CD4-positive, alpha-beta memory T cell (primary cell): ENCODE data around the gene ESD. TPM values are rescaled to one million over a fixed set of nuclear protein-coding genes. Genes with fewer than 3 reads are reported as not detected.

ENCODE experiments used
- CTCF ChIA-PET: fragments of 350-600 bp; sonication (Branson Sonifier 250); formaldehyde crosslinking; loops from one replicate; lab custom pipeline; 2021; ENCODE audit warnings: inconsistent platforms; ENCODE audit not compliant: partially characterized antibody; lab: Charles Lee
- POLR2A ChIA-PET: fragments of 350-600 bp; sonication (Branson Sonifier 250); formaldehyde crosslinking; loops from one replicate; lab custom pipeline; 2021; ENCODE audit not compliant: partially characterized antibody; lab: Charles Lee
- DNase-seq, 5 donors: peaks; one replicate each; pipeline versions ENCODE4 v3.0.0 to v3.0.0-alpha.2; 2020 to 2022; ENCODE audit warnings: mixed read lengths in 1 of 5
- H3K27ac ChIP-seq: one replicate; pipeline ENCODE4 v1.7.0; 2013; ENCODE audit warnings: low read depth, low read length
- H3K27me3 ChIP-seq: 2 replicates; pipeline ENCODE4 v1.7.0; 2013; ENCODE audit warnings: mild to moderate bottlenecking, low read length, moderate library complexity; ENCODE audit not compliant: insufficient read depth
- H3K36me3 ChIP-seq: 2 replicates; pipeline ENCODE4 v1.7.0; 2013; ENCODE audit warnings: mild to moderate bottlenecking, low read length, moderate library complexity; ENCODE audit not compliant: insufficient read depth
- H3K4me1 ChIP-seq: 2 replicates; pipeline ENCODE4 v1.7.0; 2013; ENCODE audit warnings: mild to moderate bottlenecking, low read length, moderate library complexity; ENCODE audit not compliant: insufficient read depth
- H3K4me3 ChIP-seq, 2 donors: one replicate each; pipeline ENCODE4 v1.7.0; 2013; ENCODE audit warnings: low read length in 2 of 2, mild to moderate bottlenecking in 1 of 2
- H3K9me3 ChIP-seq, 2 donors: one replicate each; pipeline ENCODE4 v1.7.0; 2013; ENCODE audit warnings: low read length in 2 of 2, control low read depth in 1 of 2; ENCODE audit not compliant: control insufficient read depth in 1 of 2
- H3K27ac Mint-ChIP-seq, 7 donors: one replicate each; pipeline ENCODE4 v1.8.0; 2020 to 2021; ENCODE audit warnings: mixed read lengths in 7 of 7, mild to moderate bottlenecking in 6 of 7, inconsistent platforms in 3 of 7, moderate library complexity in 3 of 7
- H3K27me3 Mint-ChIP-seq, 2 donors: one replicate each; pipeline ENCODE4 v1.8.0; 2020 to 2021; ENCODE audit warnings: mixed read lengths in 2 of 2
- H3K36me3 Mint-ChIP-seq, 2 donors: one replicate each; pipeline ENCODE4 v1.8.0; 2020 to 2021; ENCODE audit warnings: mixed read lengths in 2 of 2, inconsistent platforms in 1 of 2, mild to moderate bottlenecking in 1 of 2
- H3K4me1 Mint-ChIP-seq, 4 donors: one replicate each; pipeline ENCODE4 v1.8.0; 2020 to 2021; ENCODE audit warnings: mixed read lengths in 4 of 4, mild to moderate bottlenecking in 1 of 4
- H3K4me3 Mint-ChIP-seq, 8 donors: one replicate each; pipeline ENCODE4 v1.8.0; 2020 to 2021; ENCODE audit warnings: mixed read lengths in 8 of 8, mild to moderate bottlenecking in 7 of 8, moderate library complexity in 6 of 8, inconsistent platforms in 3 of 8
- H3K9me3 Mint-ChIP-seq, 8 donors: one replicate each; pipeline ENCODE4 v1.8.0; 2020 to 2021; ENCODE audit warnings: mixed read lengths in 8 of 8, mild to moderate bottlenecking in 5 of 8, inconsistent platforms in 3 of 8, moderate library complexity in 1 of 8
- intact Hi-C: fragments of 100-400 bp; cut with micrococcal nuclease; formaldehyde crosslinking; loops from one replicate; pipeline ENCODE4 v1.15.1; 2023
- polyA plus RNA-seq, 2 donors: library from polyadenylated mRNA; unstranded; fragments of 300-500 nt; fragmentation: Illumina TruSeq; gene quantifications; one replicate each; pipeline ENCODE4 v1.2.3, GENCODE V29; 2021
- total RNA-seq, 2 experiments: library from RNA; stranded (reverse); gene quantifications; one replicate each; pipeline ENCODE4 v1.2.3, GENCODE V29; 2021

The ESD gene
- total and polyA plus RNA-seq, 4 experiments from 2014 or later, result 57.5 to 136 (median 95.1) TPM

- no peaks in the 10 kb centered on the region for H3K36me3 ChIP-seq
- intact Hi-C loops, result no loop called here
- no peaks in the 10 kb centered on the region for H3K4me1 Mint-ChIP-seq
- H3K4me1 ChIP-seq, result no peaks in the 10 kb centered on the region
- H3K9me3 ChIP-seq, result no peaks in the 10 kb centered on the region
- H3K4me3 Mint-ChIP-seq, result no peak overlapping the region
- no peaks in the 10 kb centered on the region for H3K36me3 Mint-ChIP-seq
- ChIA-PET POLR2A (no interaction called here), CTCF (no interaction called here)
- H3K4me3 ChIP-seq, result no peak overlapping the region
- no peaks in the 10 kb centered on the region for H3K9me3 Mint-ChIP-seq
- H3K27ac Mint-ChIP-seq, result no peak overlapping the region
- H3K27ac ChIP-seq, result no peak overlapping the region
- no peak for DNase-seq
- peaks cover 3 to 7% of the 10 kb centered on the region in 2 donors for H3K27me3 Mint-ChIP-seq
- no peaks in the 10 kb centered on the region for H3K27me3 ChIP-seq
These were observed 33.5 kb upstream of the ESD start for GRCh38 chr13:46830405-46831005.

- Histone ChIP-seq H3K27ac (no peak overlapping the region), H3K4me3 (no peak overlapping the region), H3K27me3 (no peaks in the 10 kb centered on the region), H3K4me1 (no peaks in the 10 kb centered on the region), H3K9me3 (no peaks in the 10 kb centered on the region), H3K36me3 (no peaks in the 10 kb centered on the region)
- POLR2A ChIA-PET, result no interaction called here
- CTCF ChIA-PET, result no interaction called here
- peaks cover 5 to 9% of the 10 kb centered on the region in 2 donors for H3K27me3 Mint-ChIP-seq
- H3K36me3 Mint-ChIP-seq, result no peaks in the 10 kb centered on the region
- H3K9me3 Mint-ChIP-seq, result peaks cover 0 to 1% (median 0%) of the 10 kb centered on the region in 8 donors
- H3K27ac Mint-ChIP-seq, result no peak overlapping the region
- H3K4me1 Mint-ChIP-seq, result no peaks in the 10 kb centered on the region
- intact Hi-C loops, result no loop called here
- no peak for DNase-seq
- H3K4me3 Mint-ChIP-seq, result no peak overlapping the region
These were observed 25.6 kb upstream of the ESD start for GRCh38 chr13:46822551-46822950.

GRCh38 chr13:46817838-46818476 lies 21.0 kb upstream of the ESD start:
- Mint-ChIP-seq H3K4me1 (peaks cover 0 to 1% (median 0%) of the 10 kb centered on the region in 4 donors), H3K27ac (no peak overlapping the region), H3K4me3 (no peak overlapping the region), H3K36me3 (peaks cover 2 to 3% of the 10 kb centered on the region in 2 donors), H3K9me3 (peaks cover 0 to 9% (median 5%) of the 10 kb centered on the region in 8 donors), H3K27me3 (peaks cover 10% of the 10 kb centered on the region in 2 donors)
- no peak for DNase-seq
- CTCF ChIA-PET, result no interaction called here
- no peak overlapping the region for H3K27ac ChIP-seq
- H3K27me3 ChIP-seq, result no peaks in the 10 kb centered on the region
- no peaks in the 10 kb centered on the region for H3K36me3 ChIP-seq
- no peaks in the 10 kb centered on the region for H3K9me3 ChIP-seq
- H3K4me3 ChIP-seq, result no peak overlapping the region
- intact Hi-C loops, result no loop called here
- POLR2A ChIA-PET, result no interaction called here
- no peaks in the 10 kb centered on the region for H3K4me1 ChIP-seq

- H3K27me3 Mint-ChIP-seq, result peaks cover 11% of the 10 kb centered on the region in 2 donors
These were observed 20.1 kb upstream of the ESD start for GRCh38 chr13:46817095-46817494.

GRCh38 chr13:46816371-46816770 lies 19.4 kb upstream of the ESD start:
- DNase-seq, result no peak
- CTCF ChIA-PET, result no interaction called here
- H3K36me3 Mint-ChIP-seq, result peaks cover 11% of the 10 kb centered on the region in 2 donors
- Histone ChIP-seq H3K27ac (no peak overlapping the region), H3K4me1 (no peaks in the 10 kb centered on the region), H3K9me3 (no peaks in the 10 kb centered on the region), H3K27me3 (no peaks in the 10 kb centered on the region), H3K4me3 (no peak overlapping the region), H3K36me3 (no peaks in the 10 kb centered on the region)
- intact Hi-C loops, result no loop called here
- peaks cover 0 to 25% (median 21%) of the 10 kb centered on the region in 8 donors for H3K9me3 Mint-ChIP-seq
- H3K4me1 Mint-ChIP-seq, result peaks cover 0 to 1% (median 0%) of the 10 kb centered on the region in 4 donors
- no peak overlapping the region for H3K4me3 Mint-ChIP-seq
- no peak overlapping the region for H3K27ac Mint-ChIP-seq
- POLR2A ChIA-PET, result no interaction called here
- H3K27me3 Mint-ChIP-seq, result peaks cover 11 to 12% of the 10 kb centered on the region in 2 donors

More at GRCh38 chr13:46817095-46817494, 20.1 kb upstream of the ESD start:
- DNase-seq, result no peak
- no peaks in the 10 kb centered on the region for H3K27me3 ChIP-seq
- intact Hi-C loops, result no loop called here
- H3K27ac ChIP-seq, result no peak overlapping the region
- H3K4me3 ChIP-seq, result no peak overlapping the region
- H3K9me3 ChIP-seq, result no peaks in the 10 kb centered on the region
- Mint-ChIP-seq H3K27ac (no peak overlapping the region), H3K4me1 (peaks cover 0 to 1% (median 0%) of the 10 kb centered on the region in 4 donors), H3K4me3 (no peak overlapping the region), H3K36me3 (peaks cover 7 to 10% of the 10 kb centered on the region in 2 donors), H3K9me3 (peaks cover 0 to 18% (median 14%) of the 10 kb centered on the region in 8 donors)
- H3K36me3 ChIP-seq, result no peaks in the 10 kb centered on the region
- H3K4me1 ChIP-seq, result no peaks in the 10 kb centered on the region
- ChIA-PET POLR2A (no interaction called here), CTCF (no interaction called here)

- Mint-ChIP-seq H3K36me3 (peaks cover 11% of the 10 kb centered on the region in 2 donors), H3K27ac (no peak overlapping the region), H3K9me3 (peaks cover 2 to 27% (median 23%) of the 10 kb centered on the region in 8 donors), H3K4me3 (no peak overlapping the region), H3K27me3 (peaks cover 9 to 15% of the 10 kb centered on the region in 2 donors), H3K4me1 (peaks cover 0 to 1% (median 0%) of the 10 kb centered on the region in 4 donors)
- DNase-seq, result no peak
- Histone ChIP-seq H3K9me3 (no peaks in the 10 kb centered on the region), H3K27me3 (no peaks in the 10 kb centered on the region), H3K4me1 (no peaks in the 10 kb centered on the region), H3K36me3 (no peaks in the 10 kb centered on the region), H3K27ac (no peak overlapping the region), H3K4me3 (no peak overlapping the region)
- CTCF ChIA-PET, result no interaction called here
- intact Hi-C loops, result no loop called here
- POLR2A ChIA-PET, result no interaction called here
These were observed 15.4 kb upstream of the ESD start for GRCh38 chr13:46812301-46812797.

- Histone ChIP-seq H3K27me3 (no peaks in the 10 kb centered on the region), H3K36me3 (no peaks in the 10 kb centered on the region), H3K9me3 (no peaks in the 10 kb centered on the region), H3K27ac (no peak overlapping the region), H3K4me1 (no peaks in the 10 kb centered on the region), H3K4me3 (no peak overlapping the region)
- intact Hi-C loops, result no loop called here
- ChIA-PET CTCF (interaction anchor here (1.6 kb wide), 1 partner anchor 10 kb away, joined by 6 read pairs; no protein-coding TSS in a partner anchor), POLR2A (no interaction called here)
- H3K4me1 Mint-ChIP-seq, result no peaks in the 10 kb centered on the region
- DNase-seq, result no peak
- H3K9me3 Mint-ChIP-seq, result peaks cover 2 to 27% (median 23%) of the 10 kb centered on the region in 8 donors
- H3K36me3 Mint-ChIP-seq, result peaks cover 11% of the 10 kb centered on the region in 2 donors
- H3K27ac Mint-ChIP-seq, result no peak overlapping the region
- H3K4me3 Mint-ChIP-seq, result no peak overlapping the region
- peaks cover 2 to 13% of the 10 kb centered on the region in 2 donors for H3K27me3 Mint-ChIP-seq
These were observed 13.5 kb upstream of the ESD start for GRCh38 chr13:46810440-46810839.
